GM13976 (cell line): ENCODE results near the gene ALKBH6.
A peak's percentile ranks its signal among the peaks of the same experiment; 100 is the strongest.

Experiments used
- DNase-seq: peaks from one replicate; pipeline ENCODE4 v3.0.0; 2012; ENCODE audit warnings: low spot score
- in situ Hi-C: fragments of 300-500 bp; cut with MboI; formaldehyde crosslinking; loops from one replicate; pipeline ENCODE4 v1.12.0; 2022; ENCODE audit warnings: low sequenced_read_pairs, mixed read lengths, inconsistent platforms; ENCODE audit not compliant: unreplicated experiment
- TF ChIP-seq, protein P1 (sequence below): IDR thresholded peaks from 2 replicates; pipeline ENCODE4 v1.5.1; 2012; ENCODE audit warnings: borderline replicate concordance, mild to moderate bottlenecking; ENCODE audit not compliant: insufficient read depth; ENCODE audit errors: extremely low read depth, missing control alignments, control extremely low read depth

The ALKBH6 gene

GRCh38 chr19:36006955-36007354, 7.1 kb downstream of the ALKBH6 start:
- TF ChIP-seq, protein P1, sequence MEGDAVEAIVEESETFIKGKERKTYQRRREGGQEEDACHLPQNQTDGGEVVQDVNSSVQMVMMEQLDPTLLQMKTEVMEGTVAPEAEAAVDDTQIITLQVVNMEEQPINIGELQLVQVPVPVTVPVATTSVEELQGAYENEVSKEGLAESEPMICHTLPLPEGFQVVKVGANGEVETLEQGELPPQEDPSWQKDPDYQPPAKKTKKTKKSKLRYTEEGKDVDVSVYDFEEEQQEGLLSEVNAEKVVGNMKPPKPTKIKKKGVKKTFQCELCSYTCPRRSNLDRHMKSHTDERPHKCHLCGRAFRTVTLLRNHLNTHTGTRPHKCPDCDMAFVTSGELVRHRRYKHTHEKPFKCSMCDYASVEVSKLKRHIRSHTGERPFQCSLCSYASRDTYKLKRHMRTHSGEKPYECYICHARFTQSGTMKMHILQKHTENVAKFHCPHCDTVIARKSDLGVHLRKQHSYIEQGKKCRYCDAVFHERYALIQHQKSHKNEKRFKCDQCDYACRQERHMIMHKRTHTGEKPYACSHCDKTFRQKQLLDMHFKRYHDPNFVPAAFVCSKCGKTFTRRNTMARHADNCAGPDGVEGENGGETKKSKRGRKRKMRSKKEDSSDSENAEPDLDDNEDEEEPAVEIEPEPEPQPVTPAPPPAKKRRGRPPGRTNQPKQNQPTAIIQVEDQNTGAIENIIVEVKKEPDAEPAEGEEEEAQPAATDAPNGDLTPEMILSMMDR: no peak
- in situ Hi-C loops: no loop called here
- DNase-seq: no peak

DNA sequence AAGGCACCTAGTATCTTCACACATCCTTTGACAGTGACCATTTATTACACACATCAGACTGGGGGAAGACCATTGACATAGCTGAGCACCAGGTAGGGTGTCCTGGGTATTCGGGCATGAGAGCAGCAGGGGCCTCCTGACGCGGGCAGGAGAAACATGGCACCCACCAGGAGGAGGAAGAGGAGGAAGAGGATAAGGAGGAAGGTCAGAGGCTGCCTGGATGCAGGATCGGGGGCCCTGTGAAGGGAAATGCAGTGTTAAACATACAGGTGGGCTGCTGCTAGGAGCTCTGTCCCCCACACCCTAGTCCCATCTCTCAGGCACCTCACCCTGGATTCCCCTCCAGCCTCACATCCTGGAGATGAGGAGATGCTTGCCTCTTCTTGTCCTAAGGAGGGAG, 10.7 kb downstream of the ALKBH6 start:
- TF ChIP-seq, protein P1: no peak
- no peak for DNase-seq
- in situ Hi-C loops: no loop called here

- in situ Hi-C loops: no loop called here
- TF ChIP-seq, protein P1: no peak
- DNase-seq: no peak
These were observed 12.4 kb downstream of the ALKBH6 start for GRCh38 chr19:36001605-36002004.

- TF ChIP-seq, protein P1: no peak
- DNase-seq: no peak
- in situ Hi-C loops: no loop called here
These were observed 17.2 kb downstream of the ALKBH6 start for GRCh38 chr19:35996777-35997176.

- TF ChIP-seq, protein P1: no peak
- in situ Hi-C loops: no loop called here
- peak; percentile 99 for DNase-seq
These were observed 18.7 kb downstream of the ALKBH6 start, which contains the start of gene SDHAF1 for GRCh38 chr19:35995048-35995993. TSS of gene SDHAF1 (plus strand) at chr19:35995188. CDS start at chr19:35995275, 87 bp downstream.

- in situ Hi-C loops: no loop called here
- TF ChIP-seq, protein P1: peak; percentile 19
- DNase-seq: peak; percentile 64
These were observed 20.0 kb downstream of the ALKBH6 start for GRCh38 chr19:35993923-35994598.
